H7 (cell line): ENCODE data around the gene ECSCR. TPM values are rescaled to one million over a fixed set of nuclear protein-coding genes. Genes with fewer than 3 reads are reported as not detected.
"Not testable (repeated sequence)": the region's sequence is repeated elsewhere in the genome, so short reads cannot be mapped to it uniquely, and the experiment has no call there.

Source experiments
- DNase-seq: peaks from one replicate; pipeline ENCODE4 v3.0.0; 2012
- H3K27me3 ChIP-seq: 2 replicates; pipeline ENCODE4 v1.6.0; 2011; ENCODE audit warnings: mild to moderate bottlenecking, low read length; ENCODE audit not compliant: control insufficient read depth, insufficient read depth
- H3K36me3 ChIP-seq: replicated peaks from 2 replicates; pipeline ENCODE4 v1.5.1; 2011; ENCODE audit warnings: low read length; ENCODE audit not compliant: control insufficient read depth, insufficient read depth
- H3K4me3 ChIP-seq: 2 replicates; pipeline ENCODE4 v1.5.1; 2011; ENCODE audit warnings: low read depth, mild to moderate bottlenecking, control low read depth, low read length, moderate library complexity; ENCODE audit not compliant: insufficient read depth
- total RNA-seq: library from RNA; depleted of rRNA; stranded (reverse); fragments of >200 nt; shearing (Covaris generic); gene quantifications from 2 replicates; pipeline ENCODE4 v1.2.3, GENCODE V29; 2014

ECSCR gene
- total RNA-seq, 1 experiment from 2014 or later: 6.4 TPM

DNA sequence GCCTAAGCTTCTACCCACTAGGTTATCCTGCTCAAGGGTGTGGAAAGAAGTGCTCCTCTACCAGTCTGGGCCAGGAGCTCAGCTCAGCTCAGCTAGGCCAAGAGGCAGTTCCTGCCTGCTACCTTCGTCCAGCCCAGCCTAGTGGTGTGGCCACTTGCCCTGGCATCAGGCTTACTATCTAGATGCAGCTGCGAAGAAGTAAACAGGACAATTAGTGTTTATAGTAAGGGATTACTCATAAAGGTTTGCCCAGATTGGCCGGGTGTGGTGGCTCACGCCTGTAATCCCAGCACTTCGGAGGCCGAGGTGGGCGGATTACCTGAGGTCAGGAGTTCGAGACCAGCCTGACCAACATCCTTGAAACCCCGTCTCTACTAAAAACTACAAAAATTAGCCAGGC lies 45.9 kb downstream of the ECSCR start:
- H3K36me3 ChIP-seq: peaks cover 1% of the 10 kb centered on the region; the same call in 1 of the 2 replicates
- no peak for DNase-seq
- no peaks in the 10 kb centered on the region for H3K27me3 ChIP-seq

DNA sequence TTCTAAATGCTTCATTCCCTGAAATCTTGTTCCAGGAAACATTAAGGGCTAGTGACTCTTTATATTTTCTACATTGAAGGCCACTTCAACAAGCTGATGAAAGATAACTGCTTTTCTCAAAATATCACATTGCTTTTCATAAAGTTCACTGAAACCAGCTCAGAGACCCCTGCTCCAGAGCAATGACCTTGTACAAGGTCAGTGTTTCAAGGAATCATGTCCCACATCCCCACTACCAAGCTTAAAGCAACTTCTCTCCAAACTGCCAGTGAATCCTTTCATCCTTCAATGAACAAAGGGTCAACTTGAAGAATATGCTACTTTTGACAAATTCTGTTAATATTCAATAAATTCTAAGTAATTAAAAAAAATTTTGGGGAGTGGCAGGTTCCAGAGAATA lies 46.7 kb downstream of the ECSCR start:
- DNase-seq: no peak
- Histone ChIP-seq H3K36me3 (peaks cover 1% of the 10 kb centered on the region; the same call in 1 of the 2 replicates), H3K27me3 (no peaks in the 10 kb centered on the region), H3K4me3 (no peak overlapping the region)

More for the DNA sequence above, 45.9 kb downstream of the ECSCR start:
- no peak overlapping the region for H3K4me3 ChIP-seq

DNA sequence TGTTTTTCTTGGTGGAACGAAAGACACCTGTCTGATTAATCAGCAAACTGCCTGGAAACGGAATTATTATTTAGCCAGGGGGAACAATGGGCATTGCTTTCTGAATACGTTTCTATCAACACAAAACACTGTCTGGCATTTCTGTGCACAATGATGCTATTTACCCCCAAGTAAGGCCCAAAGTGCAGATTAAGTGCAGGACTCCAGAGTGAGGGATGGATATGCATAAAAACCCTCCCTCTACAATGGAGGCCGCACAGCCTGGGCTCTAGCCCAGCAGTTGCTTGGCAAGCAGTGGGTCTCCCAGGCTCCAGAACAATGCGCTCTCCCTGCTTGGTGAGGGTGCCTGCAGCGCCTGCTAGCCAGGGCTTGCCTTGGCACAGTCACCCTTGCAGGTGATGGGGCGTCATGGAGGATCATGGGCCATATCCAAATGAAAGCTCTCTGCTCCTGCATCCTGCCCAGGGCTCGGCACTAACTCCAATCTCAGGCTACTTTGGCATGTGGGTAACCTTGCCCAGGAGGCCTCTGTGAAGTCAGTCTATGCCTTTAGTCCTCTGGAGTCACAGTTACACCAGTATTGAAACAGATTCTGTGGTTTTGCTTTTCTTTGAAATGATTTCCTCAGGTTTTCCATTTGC lies 47.2 kb downstream of the ECSCR start:
- Histone ChIP-seq H3K4me3 (no peak overlapping the region), H3K36me3 (peaks cover 1% of the 10 kb centered on the region; the same call in 1 of the 2 replicates), H3K27me3 (no peaks in the 10 kb centered on the region)
- no peak for DNase-seq

DNA sequence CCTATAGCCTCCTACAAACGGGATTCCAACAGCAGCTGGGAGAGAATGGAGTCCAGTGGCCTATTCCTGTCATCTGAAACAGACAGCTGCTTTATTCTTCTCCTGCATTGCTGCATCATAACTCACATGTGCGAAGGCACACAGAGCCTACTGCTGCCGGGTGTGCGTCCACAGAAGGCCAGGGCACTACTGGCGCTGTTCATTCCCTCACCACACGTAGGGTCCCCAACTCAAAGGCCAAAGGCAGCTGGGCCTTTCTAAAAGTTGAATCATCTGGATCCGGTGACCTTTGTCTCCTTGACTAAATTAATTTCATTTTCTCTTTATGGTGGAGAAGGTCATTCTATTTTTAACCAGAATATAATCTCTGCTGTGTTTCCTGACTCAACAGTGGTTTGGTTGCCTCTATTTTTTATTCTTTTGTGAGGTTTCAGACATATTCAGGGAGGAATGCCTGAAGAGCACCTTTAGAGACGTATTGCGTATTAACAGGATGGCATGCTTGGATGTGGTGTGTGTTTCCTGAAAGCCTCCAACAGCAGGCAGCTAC lies 47.9 kb downstream of the ECSCR start:
- Histone ChIP-seq H3K4me3 (no peak overlapping the region), H3K27me3 (no peaks in the 10 kb centered on the region), H3K36me3 (peaks cover 1% of the 10 kb centered on the region; the same call in 1 of the 2 replicates)
- DNase-seq: no peak

DNA sequence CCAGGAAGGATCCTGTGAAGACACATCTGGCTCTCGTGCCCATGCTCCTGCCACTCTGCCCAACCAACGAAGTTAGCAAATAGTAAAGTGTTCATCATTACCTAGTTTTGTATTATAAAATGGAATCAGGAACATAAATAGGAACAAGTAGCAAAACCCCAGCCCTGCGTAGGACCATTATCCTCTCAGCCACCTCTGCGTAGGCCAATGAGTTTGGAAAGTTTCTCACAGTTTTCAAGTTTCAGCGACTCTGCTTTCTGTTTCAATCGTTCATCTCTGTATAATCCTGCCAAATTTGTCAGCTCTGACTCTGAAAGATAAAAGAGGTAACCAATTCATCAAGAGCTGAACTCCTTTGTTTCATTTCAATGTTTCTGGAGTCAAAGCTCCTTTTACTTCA lies 48.6 kb downstream of the ECSCR start:
- no peaks in the 10 kb centered on the region for H3K27me3 ChIP-seq
- H3K4me3 ChIP-seq: no peak overlapping the region
- H3K36me3 ChIP-seq: peaks cover 1% of the 10 kb centered on the region; the same call in 1 of the 2 replicates
- DNase-seq: no peak

DNA sequence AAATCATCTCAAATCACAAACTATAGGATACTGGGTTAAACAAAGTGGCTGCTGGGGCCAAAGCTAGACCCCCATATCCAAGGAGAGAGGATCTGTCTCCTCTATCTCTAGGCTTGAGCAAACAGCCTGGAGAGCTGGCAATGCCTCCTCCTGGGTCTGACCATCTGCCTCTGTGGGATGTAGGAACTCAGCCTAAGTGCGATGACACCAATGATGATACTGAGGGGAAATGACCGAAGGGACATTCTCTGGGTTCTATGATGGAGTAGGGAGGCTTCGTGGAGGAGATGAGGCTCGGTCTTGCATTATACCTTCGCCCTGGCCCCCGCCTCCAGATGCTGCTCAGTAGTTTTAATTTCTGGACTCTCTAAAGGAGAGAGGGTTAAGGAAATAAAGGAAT lies 49.4 kb downstream of the ECSCR start:
- no peak overlapping the region for H3K4me3 ChIP-seq
- peaks cover 1% of the 10 kb centered on the region; the same call in 1 of the 2 replicates for H3K36me3 ChIP-seq
- DNase-seq: no peak
- no peaks in the 10 kb centered on the region for H3K27me3 ChIP-seq

DNA sequence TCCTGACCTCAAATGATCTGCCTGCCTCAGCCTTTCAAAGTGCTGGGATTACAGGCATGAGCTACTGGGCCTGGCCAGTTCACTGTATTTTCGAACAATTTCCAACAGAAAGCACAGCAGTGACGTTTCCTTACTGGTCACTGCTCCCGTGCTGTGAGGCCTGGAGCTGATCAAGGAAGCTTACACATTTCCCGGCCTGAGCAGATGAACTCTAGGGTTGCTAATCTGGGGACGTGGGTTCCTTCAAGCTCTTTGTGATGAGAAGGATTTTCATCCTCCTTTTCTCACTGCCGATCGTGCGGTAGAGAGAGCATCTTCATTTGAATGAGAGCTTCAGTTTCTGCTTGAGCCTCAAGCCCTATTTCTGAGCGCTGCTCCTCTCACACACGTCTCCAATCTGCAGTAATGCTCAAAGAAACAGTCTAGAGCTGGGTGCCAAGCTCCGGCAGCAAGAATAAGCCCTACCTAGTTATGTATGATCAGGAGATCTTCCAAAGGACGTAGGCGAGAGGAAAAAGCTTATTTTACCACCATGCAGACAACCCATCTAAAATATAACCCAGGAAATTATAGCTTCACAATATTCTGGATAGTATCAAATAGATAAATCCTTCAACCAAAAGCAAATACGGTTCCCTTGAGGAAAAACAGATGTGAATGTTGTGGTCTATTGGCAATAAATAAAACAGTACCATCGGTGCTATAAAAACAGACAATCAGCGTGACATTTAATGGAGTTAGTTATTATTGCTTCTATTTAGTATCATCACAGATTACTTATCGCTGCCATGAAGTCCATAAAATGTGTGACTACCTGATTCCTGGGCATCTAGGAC lies 51.3 kb downstream of the ECSCR start:
- Histone ChIP-seq H3K27me3 (no peaks in the 10 kb centered on the region), H3K4me3 (no peak overlapping the region), H3K36me3 (peaks cover 1% of the 10 kb centered on the region; the same call in 1 of the 2 replicates)
- DNase-seq: no peak

DNA sequence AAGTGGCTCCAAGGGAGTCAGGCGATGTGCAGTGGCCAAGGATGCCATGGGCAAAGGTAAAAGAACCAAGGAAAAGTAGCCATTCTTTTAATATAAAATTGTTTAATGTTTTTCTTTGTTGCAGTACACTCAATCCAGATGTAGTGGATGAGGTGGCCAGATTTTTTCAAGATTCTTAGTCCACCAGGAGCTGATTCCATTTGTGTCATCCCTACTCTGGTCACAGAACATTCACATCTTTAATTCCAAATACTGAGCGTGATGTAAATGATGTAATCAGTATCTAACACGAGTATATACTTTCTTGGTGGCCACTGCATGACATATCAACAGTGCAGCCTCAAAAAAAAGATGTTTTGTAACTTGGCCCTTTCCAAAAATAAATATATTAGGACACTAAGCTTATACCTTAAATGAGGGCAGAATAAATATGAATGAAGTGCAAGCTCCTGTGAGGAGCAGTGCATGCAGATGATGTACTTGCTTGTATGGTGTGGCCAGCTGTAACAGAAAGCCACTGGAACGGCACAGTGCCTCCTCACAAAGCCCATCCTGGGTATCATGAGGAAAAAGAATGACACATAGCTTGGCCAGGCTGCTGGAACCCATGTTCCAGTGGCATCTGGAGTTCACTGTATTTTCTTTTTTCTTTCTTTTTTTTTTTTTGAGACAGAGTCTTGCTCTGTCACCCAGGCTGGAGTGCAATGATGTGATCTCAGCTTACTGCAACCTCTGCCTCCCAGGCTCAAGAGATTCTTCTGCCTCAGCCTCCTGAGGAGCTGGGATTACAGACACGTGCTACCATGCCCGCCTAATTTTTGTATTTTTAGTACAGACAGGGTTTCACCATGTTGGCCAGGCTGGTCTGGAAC lies 52.2 kb downstream of the ECSCR start:
- H3K4me3 ChIP-seq: no peak overlapping the region
- DNase-seq: no peak
- no peaks in the 10 kb centered on the region for H3K27me3 ChIP-seq

DNA sequence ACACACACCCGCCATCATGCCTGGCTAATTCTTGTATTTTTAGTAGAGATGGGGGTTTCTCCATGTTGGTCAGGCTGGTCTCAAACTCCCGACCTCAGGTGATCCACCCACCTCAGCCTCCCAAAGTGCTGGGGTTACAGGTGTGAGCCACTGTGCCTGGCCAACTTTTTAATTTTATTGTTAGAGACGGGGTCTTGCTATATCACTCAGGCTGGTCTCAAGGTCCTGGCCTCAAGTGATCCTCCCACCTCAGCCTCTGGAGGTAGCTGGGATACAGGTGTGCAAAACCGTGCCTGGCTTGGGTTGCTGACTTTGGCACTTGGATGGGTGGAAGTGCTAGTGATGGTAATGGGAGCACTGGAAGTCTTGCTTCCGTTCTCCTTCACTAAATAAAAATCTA lies 53.4 kb downstream of the ECSCR start:
- DNase-seq, H3K27me3 ChIP-seq, H3K4me3 ChIP-seq, H3K36me3 ChIP-seq: not testable (repeated sequence)

More for the DNA sequence above, 52.2 kb downstream of the ECSCR start:
- H3K36me3 ChIP-seq: peaks cover 1% of the 10 kb centered on the region; the same call in 1 of the 2 replicates

DNA sequence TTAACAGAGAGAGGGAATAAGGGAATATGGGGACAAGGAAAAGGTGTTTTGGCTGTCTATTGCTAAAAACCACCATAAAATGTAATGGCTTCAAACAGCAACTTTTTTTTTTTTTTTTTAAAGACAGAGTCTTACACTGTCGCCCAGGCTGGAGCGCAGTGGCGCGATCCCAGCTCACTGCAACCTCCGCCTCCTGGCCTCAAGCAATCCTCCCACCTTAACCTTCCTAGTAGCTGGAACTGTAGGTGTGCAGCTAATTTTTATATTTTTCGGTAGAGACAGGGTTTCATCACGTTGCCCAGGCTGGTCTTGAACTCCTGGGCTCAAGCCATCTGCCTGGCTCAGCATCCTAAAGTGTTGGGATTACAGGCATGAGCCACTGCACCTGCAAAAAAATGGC lies 54.4 kb downstream of the ECSCR start:
- no peaks in the 10 kb centered on the region for H3K27me3 ChIP-seq
- no peak overlapping the region for H3K4me3 ChIP-seq
- H3K36me3 ChIP-seq: 0 out of 2 replicates have a peak, but pooled peaks cover 1% of the 10 kb centered on the region
- no peak for DNase-seq

DNA sequence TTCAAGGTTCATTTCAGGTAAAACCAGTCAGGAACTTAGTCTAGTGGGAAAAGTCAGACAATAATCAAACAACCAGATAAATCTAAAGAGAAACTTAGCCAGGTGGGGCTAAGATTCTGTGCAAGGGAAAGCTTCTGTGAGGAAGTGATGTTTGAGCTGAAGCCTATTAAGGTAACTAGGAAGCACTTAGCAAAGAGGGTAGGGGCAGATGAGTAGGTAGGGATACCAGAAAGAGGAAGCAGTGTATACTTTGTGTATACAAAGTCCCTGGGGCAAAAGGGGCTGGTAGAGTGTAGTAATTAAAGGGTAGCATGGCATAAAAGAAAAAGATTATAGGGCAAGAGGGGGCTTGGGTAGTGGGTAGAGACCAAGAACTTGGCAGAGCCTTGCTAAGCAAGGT lies 55.0 kb downstream of the ECSCR start:
- Histone ChIP-seq H3K27me3 (no peaks in the 10 kb centered on the region), H3K4me3 (no peak overlapping the region), H3K36me3 (0 out of 2 replicates have a peak, but pooled peaks cover 1% of the 10 kb centered on the region)
- DNase-seq: no peak

DNA sequence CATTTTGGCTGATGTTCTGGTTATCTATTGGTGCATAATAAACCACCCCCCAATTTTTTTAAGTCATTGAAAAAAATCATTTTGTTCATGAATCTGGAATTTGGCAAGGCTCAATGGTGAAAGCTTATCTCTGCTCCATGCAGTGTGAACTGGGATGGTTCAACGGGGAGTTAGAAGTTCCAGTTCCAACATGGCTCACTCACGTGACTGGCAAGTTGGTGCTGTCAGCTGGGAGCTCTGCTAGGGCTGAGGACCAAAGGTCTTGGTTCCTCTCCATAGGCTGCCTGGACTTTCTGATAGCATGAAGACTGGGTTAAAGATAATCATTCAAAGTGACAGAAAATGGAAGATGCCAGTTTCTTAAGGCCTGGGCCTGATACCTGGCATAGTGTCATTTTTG lies 55.6 kb downstream of the ECSCR start:
- Histone ChIP-seq H3K4me3 (no peak overlapping the region), H3K27me3 (no peaks in the 10 kb centered on the region), H3K36me3 (no peaks in the 10 kb centered on the region)
- DNase-seq: no peak

DNA sequence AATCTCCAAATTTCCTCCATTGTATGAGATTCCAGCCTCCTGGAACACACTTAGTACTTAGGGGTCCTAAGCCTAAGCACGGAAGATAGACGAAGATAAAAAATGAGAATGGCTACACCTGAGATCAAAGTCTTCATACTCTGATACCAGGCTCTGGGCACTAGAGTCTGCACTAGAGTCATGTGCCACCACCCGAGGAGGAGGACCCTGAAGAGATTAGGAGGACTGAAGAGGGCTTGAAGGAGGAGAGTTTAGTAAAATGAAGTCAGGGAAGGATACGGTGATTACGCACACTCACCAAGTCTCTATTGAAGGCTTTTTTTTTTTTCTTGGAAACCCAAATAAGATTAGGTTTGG lies 58.1 kb downstream of the ECSCR start:
- H3K27me3 ChIP-seq: no peaks in the 10 kb centered on the region
- peak overlapping the region; percentile 65; the same call in 1 of the 2 replicates for H3K4me3 ChIP-seq
- peaks cover 8% of the 10 kb centered on the region for H3K36me3 ChIP-seq
- DNase-seq: peak; percentile 54

DNA sequence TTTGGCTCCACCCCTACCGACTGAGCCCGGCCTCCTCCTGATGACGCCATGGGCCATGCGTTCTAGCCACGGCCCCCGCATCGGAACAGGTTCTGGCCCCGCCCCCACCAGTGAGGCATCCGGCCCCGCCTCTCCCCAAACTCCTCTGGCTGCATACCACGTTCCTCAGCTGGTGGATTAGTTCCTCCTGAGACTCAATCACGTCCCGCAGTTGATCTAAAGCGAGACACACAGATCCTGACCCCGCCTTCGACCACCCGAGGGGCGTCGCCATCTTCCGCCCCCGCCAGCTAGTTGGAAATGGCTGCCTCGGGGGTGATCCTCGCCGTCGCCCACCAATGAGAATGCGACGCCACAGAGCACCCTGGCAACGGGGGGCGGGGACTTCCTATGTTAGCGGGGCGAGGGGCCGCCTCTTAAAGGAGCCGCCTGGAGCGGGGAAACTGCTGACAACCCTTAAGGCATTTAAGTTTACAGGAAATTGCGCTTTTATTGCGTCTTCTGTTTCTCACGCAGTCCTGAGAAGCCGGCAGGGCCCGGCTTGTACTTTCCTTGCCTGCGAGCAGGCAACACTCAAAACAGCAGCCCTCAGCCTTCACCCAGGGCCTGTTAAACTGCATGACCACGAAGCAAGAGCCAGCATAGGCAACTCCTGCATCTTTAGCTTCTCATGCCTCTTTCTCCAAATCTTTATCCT lies 58.6 kb downstream of the ECSCR start, which contains the start of gene SPATA24:
TSS of gene SPATA24 (minus strand) at position 303 of the 697 bp plus-strand sequence. CDS start at position 274, 29 bp downstream.
- DNase-seq: peak; percentile 98
- H3K27me3 ChIP-seq: no peaks in the 10 kb centered on the region

More for the DNA sequence above, 58.6 kb downstream of the ECSCR start, which contains the start of gene SPATA24:
- Histone ChIP-seq H3K4me3 (peak within 1 kb of the TSS; percentile 65), H3K36me3 (peaks cover 8% of the 10 kb centered on the region)
